ENCODE measurements around the gene TTC17. TPM values are rescaled to one million over a fixed set of nuclear protein-coding genes. Genes with fewer than 3 reads are reported as not detected.

The TTC17 gene
- 108 and 109 TPM in 2 replicates for total RNA-seq (2014; rRNA removed; shearing (Covaris generic))

GRCh38 chr11:43358801-43359421 is at the start of gene TTC17:
TTC17 (plus strand) TSS chr11:43358920; CDS start chr11:43358955, 35 bp downstream.

GRCh38 chr11:43311791-43312607 is 46.7 kb upstream of the TTC17 start, which contains the start of gene API5:
API5 (plus strand) TSS chr11:43311996; CDS start chr11:43312128, 132 bp downstream.

Small RNAs within 50 kb of the gene (small RNA-seq; reads per million reads assigned to genes)
- gene RF00019 = not detected
- not detected for gene RN7SKP287

Other genes with a start within 250 kb of the TTC17 start
- gene API5, start 46.9 kb upstream of the TTC17 start, total RNA-seq (2014; rRNA removed; shearing (Covaris generic)) = 83.1 and 88.5 TPM in 2 replicates

Data from A375 (cell line).